Lower lobe of right lung (tissue), 2 donors: ENCODE measurements around the gene TMEM150C. TPM values are rescaled to one million over a fixed set of nuclear protein-coding genes. Genes with fewer than 3 reads are reported as not detected.

Source experiments
- ATAC-seq, 2 donors: fragments of 200-7000 bp; cut with Tn5 transposase; one replicate each; pipeline ENCODE4 v1.9.1; 2020 to 2022; ENCODE audit warnings: mild to moderate bottlenecking in 2 of 2, moderate library complexity in 2 of 2
- DNase-seq: peaks from one replicate; pipeline ENCODE4 v3.0.0-alpha.2; 2020
- H3K27ac ChIP-seq: fragments of 200-600 bp; one replicate; pipeline ENCODE4 v1.8.0; 2022
- H3K27me3 ChIP-seq: fragments of 200-600 bp; one replicate; pipeline ENCODE4 v1.8.0; 2022; ENCODE audit warnings: low read depth
- H3K36me3 ChIP-seq: fragments of 200-600 bp; one replicate; pipeline ENCODE4 v1.8.0; 2022; ENCODE audit warnings: mild to moderate bottlenecking
- H3K4me1 ChIP-seq: fragments of 200-600 bp; one replicate; pipeline ENCODE4 v1.8.0; 2022
- H3K4me3 ChIP-seq: fragments of 200-600 bp; one replicate; pipeline ENCODE4 v1.8.0; 2022; ENCODE audit warnings: mild to moderate bottlenecking
- H3K9me3 ChIP-seq: fragments of 200-600 bp; one replicate; pipeline ENCODE4 v1.8.0; 2022
- CTCF ChIP-seq: fragments of 200-600 bp; IDR thresholded peaks from one replicate; pipeline ENCODE4 v1.8.0; 2022; ENCODE audit warnings: antibody characterized with exemption, mild to moderate bottlenecking
- intact Hi-C: fragments of 100-400 bp; cut with DNase I; formaldehyde crosslinking; loops from one replicate; pipeline ENCODE4 v1.11.0; 2022
- total RNA-seq: library from RNA; stranded (reverse); fragmentation: NEBNext Ultra II Directional; extraction: Animal tissue kit (Norgen Biotek cat#: 25700); gene quantifications from one replicate; pipeline ENCODE4 v1.2.1, GENCODE V29; 2021
- donor health status: DM: no; HTN: yes; CAD: no; lungs with severe emphysema.

Gene TMEM150C
- total RNA-seq, 1 donor from 2014 or later, result 6.9 TPM

DNA sequence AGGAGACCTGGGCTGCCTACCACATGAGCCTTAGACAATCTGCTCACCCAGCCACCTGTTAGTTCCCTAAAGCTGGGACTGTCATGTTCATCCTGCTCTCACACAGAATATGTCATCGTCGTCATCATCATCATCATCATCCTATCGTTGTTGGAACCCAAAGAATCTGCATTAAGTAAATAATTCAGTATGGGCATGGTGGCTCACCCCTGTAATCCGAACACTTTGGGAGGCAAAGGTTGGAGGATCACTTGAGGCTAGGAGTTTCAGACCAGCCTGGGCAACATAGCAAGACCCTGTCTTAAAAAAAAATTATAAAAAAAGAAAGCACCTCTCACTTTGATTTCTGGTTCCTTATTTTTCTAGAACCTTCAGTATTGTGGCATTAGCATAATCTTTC, 125.0 kb downstream of the TMEM150C start:
- ATAC-seq (no peak), DNase-seq (no peak)
- H3K9me3 ChIP-seq, result no peaks in the 10 kb centered on the region
- no peaks in the 10 kb centered on the region for H3K27me3 ChIP-seq
- TF ChIP-seq CTCF, result no peak
- H3K4me1 ChIP-seq, result peaks cover 12% of the 10 kb centered on the region
- H3K36me3 ChIP-seq, result no peaks in the 10 kb centered on the region
- no peak overlapping the region for H3K4me3 ChIP-seq
- intact Hi-C loops, result no loop called here
- no peak overlapping the region for H3K27ac ChIP-seq

- intact Hi-C loops, result no loop called here
- no peaks in the 10 kb centered on the region for H3K36me3 ChIP-seq
- no peak for ATAC-seq
Observed at GRCh38 chr4:82436130-82436529, 125.7 kb downstream of the TMEM150C start.

GRCh38 chr4:82434949-82435348, 126.8 kb downstream of the TMEM150C start:
- no peak for TF ChIP-seq CTCF
- Histone ChIP-seq H3K4me1 (peaks cover 20% of the 10 kb centered on the region), H3K27me3 (no peaks in the 10 kb centered on the region), H3K36me3 (no peaks in the 10 kb centered on the region), H3K9me3 (no peaks in the 10 kb centered on the region), H3K4me3 (no peak overlapping the region), H3K27ac (no peak overlapping the region)
- ATAC-seq (no peak), DNase-seq (no peak)
- intact Hi-C loops, result no loop called here

More at GRCh38 chr4:82436130-82436529, 125.7 kb downstream of the TMEM150C start:
- Histone ChIP-seq H3K4me3 (no peak overlapping the region), H3K4me1 (peaks cover 19% of the 10 kb centered on the region), H3K27me3 (no peaks in the 10 kb centered on the region), H3K9me3 (no peaks in the 10 kb centered on the region), H3K27ac (no peak overlapping the region)
- no peak for TF ChIP-seq CTCF
- DNase-seq, result no peak

- ATAC-seq (no peak), DNase-seq (no peak)
- H3K4me3 ChIP-seq, result no peak overlapping the region
- H3K4me1 ChIP-seq, result peaks cover 20% of the 10 kb centered on the region
- H3K27me3 ChIP-seq, result no peaks in the 10 kb centered on the region
- H3K36me3 ChIP-seq, result no peaks in the 10 kb centered on the region
- no peak for TF ChIP-seq CTCF
- H3K9me3 ChIP-seq, result no peaks in the 10 kb centered on the region
- intact Hi-C loops, result no loop called here
- H3K27ac ChIP-seq, result no peak overlapping the region
Observed at GRCh38 chr4:82433791-82434190, 128.0 kb downstream of the TMEM150C start.

Other genes with a start within 250 kb of the TMEM150C start
- 146 TPM for gene HNRNPD, start 188.0 kb downstream of the TMEM150C start, total RNA-seq
- gene HNRNPDL, start 131.5 kb downstream of the TMEM150C start, total RNA-seq, result 140 TPM
- 23.7 TPM for gene ENOPH1, start 131.4 kb downstream of the TMEM150C start, total RNA-seq
- gene SCD5, start 236.8 kb upstream of the TMEM150C start, total RNA-seq, result 17.7 TPM